Smooth muscle cell of the brain vasculature (primary cell): Measurements from ENCODE around the gene DAPK1.

Experiments
- DNase-seq: peaks from one replicate; pipeline ENCODE4 v3.0.0-alpha.2; 2012; ENCODE audit warnings: low read depth, low spot score

DAPK1 gene

GRCh38 chr9:87685871-87686519 is 188.3 kb downstream of the DAPK1 start:
- no peak for DNase-seq

- no peak for DNase-seq
These were observed 188.9 kb downstream of the DAPK1 start for GRCh38 chr9:87686520-87687090.

GRCh38 chr9:87687207-87687606 is 189.5 kb downstream of the DAPK1 start:
- DNase-seq: no peak

- DNase-seq: no peak
These were observed 196.6 kb downstream of the DAPK1 start for GRCh38 chr9:87694236-87694755.

GRCh38 chr9:87695523-87695922 is 197.9 kb downstream of the DAPK1 start:
- no peak for DNase-seq

- DNase-seq: no peak
These were observed 199.0 kb downstream of the DAPK1 start for GRCh38 chr9:87696641-87697040.

- DNase-seq: no peak
These were observed 200.6 kb downstream of the DAPK1 start for GRCh38 chr9:87698069-87698809.

GRCh38 chr9:87699835-87700234 is 202.2 kb downstream of the DAPK1 start:
- no peak for DNase-seq

- DNase-seq: no peak
These were observed 203.8 kb downstream of the DAPK1 start for GRCh38 chr9:87701491-87701890.

GRCh38 chr9:87701931-87702421 is 204.3 kb downstream of the DAPK1 start:
- no peak for DNase-seq

GRCh38 chr9:87702921-87703320 is 205.3 kb downstream of the DAPK1 start:
- no peak for DNase-seq

GRCh38 chr9:87703636-87704276 is 206.1 kb downstream of the DAPK1 start:
- DNase-seq: no peak

- no peak for DNase-seq
These were observed 206.7 kb downstream of the DAPK1 start for GRCh38 chr9:87704342-87704741.

GRCh38 chr9:87706066-87706739 is 208.5 kb downstream of the DAPK1 start:
- DNase-seq: no peak

GRCh38 chr9:87707805-87708506 is 210.3 kb downstream of the DAPK1 start:
- no peak for DNase-seq

- no peak for DNase-seq
These were observed 210.9 kb downstream of the DAPK1 start for GRCh38 chr9:87708546-87708945.

- DNase-seq: no peak
These were observed 211.5 kb downstream of the DAPK1 start for GRCh38 chr9:87708986-87709728.

GRCh38 chr9:87710443-87710842 is 212.8 kb downstream of the DAPK1 start:
- DNase-seq: no peak

GRCh38 chr9:87711857-87712800 is 214.5 kb downstream of the DAPK1 start:
- no peak for DNase-seq
